GM04503 (cell line): ENCODE data around the gene ARL16.

Experiments
- DNase-seq: peaks from one replicate; pipeline ENCODE4 v3.0.0-alpha.2; 2012; ENCODE audit warnings: low read depth

The ARL16 gene

GRCh38 chr17:81712468-81713003, 28.9 kb upstream of the ARL16 start:
- DNase-seq, result no peak

GRCh38 chr17:81711814-81712467, 28.3 kb upstream of the ARL16 start, which contains the start of gene SLC25A10:
TSS of gene SLC25A10 (plus strand) at chr17:81712284. CDS start at chr17:81712427, 143 bp downstream.
- no peak for DNase-seq

GRCh38 chr17:81710514-81711308, 27.1 kb upstream of the ARL16 start:
- no peak for DNase-seq

GRCh38 chr17:81708739-81709185, 25.2 kb upstream of the ARL16 start:
- no peak for DNase-seq

GRCh38 chr17:81707725-81708646, 24.4 kb upstream of the ARL16 start:
- no peak for DNase-seq

- DNase-seq, result no peak
Measured at GRCh38 chr17:81706757-81707624, 23.4 kb upstream of the ARL16 start.

- DNase-seq, result no peak
Measured at GRCh38 chr17:81706232-81706611, 22.6 kb upstream of the ARL16 start.

GRCh38 chr17:81705518-81706231, 22.1 kb upstream of the ARL16 start:
- no peak for DNase-seq

- DNase-seq, result no peak
Measured at GRCh38 chr17:81703747-81704654, 20.4 kb upstream of the ARL16 start.

GRCh38 chr17:81702934-81703746, 19.5 kb upstream of the ARL16 start, which contains the start of gene MRPL12:
TSS of gene MRPL12 (plus strand) at chr17:81703367. CDS start at chr17:81703502, 135 bp downstream.
- peak; percentile 42 for DNase-seq

- DNase-seq, result no peak
Measured at GRCh38 chr17:81701288-81702071, 17.9 kb upstream of the ARL16 start.

GRCh38 chr17:81700353-81701287, 17.0 kb upstream of the ARL16 start:
- DNase-seq, result no peak

GRCh38 chr17:81697261-81698044, 13.9 kb upstream of the ARL16 start:
- DNase-seq, result no peak

- DNase-seq, result no peak
Measured at GRCh38 chr17:81696218-81696941, 12.8 kb upstream of the ARL16 start.

- DNase-seq, result no peak
Measured at GRCh38 chr17:81695801-81696200, 12.2 kb upstream of the ARL16 start.
